Central memory CD8-positive, alpha-beta T cell (primary cell): ENCODE measurements around the gene NARF.
A peak's percentile ranks its signal among the peaks of the same experiment; 100 is the strongest.
"Not testable (repeated sequence)": the region's sequence is repeated elsewhere in the genome, so short reads cannot be mapped to it uniquely, and the experiment has no call there.

ENCODE experiments used
- ATAC-seq: fragments of 150-1000 bp; cut with Tn5 transposase; replicated peaks from 2 replicates; pipeline ENCODE4 v1.10.0; 2022; ENCODE audit warnings: mild to moderate bottlenecking, moderate FRiP score, moderate number of reproducible peaks; ENCODE audit not compliant: poor library complexity, severe bottlenecking; ENCODE audit errors: extremely low read depth
- DNase-seq, 2 donors: peaks; one replicate each; pipeline ENCODE4 v3.0.0; 2021; ENCODE audit warnings: low spot score in 2 of 2
- H3K27ac Mint-ChIP-seq: one replicate; pipeline ENCODE4 v1.8.0; 2022; ENCODE audit warnings: low read depth, mild to moderate bottlenecking, moderate library complexity, mixed read lengths
- H3K27me3 Mint-ChIP-seq: one replicate; pipeline ENCODE4 v1.8.0; 2022; ENCODE audit warnings: mixed read lengths
- H3K36me3 Mint-ChIP-seq: one replicate; pipeline ENCODE4 v1.8.0; 2022; ENCODE audit warnings: mild to moderate bottlenecking, moderate library complexity, mixed read lengths; ENCODE audit not compliant: insufficient read depth
- H3K4me1 Mint-ChIP-seq: one replicate; pipeline ENCODE4 v1.8.0; 2022; ENCODE audit warnings: mixed read lengths
- H3K4me3 Mint-ChIP-seq: one replicate; pipeline ENCODE4 v1.8.0; 2022; ENCODE audit warnings: mild to moderate bottlenecking, moderate library complexity, mixed read lengths
- H3K9me3 Mint-ChIP-seq: one replicate; pipeline ENCODE4 v1.8.0; 2022; ENCODE audit warnings: mixed read lengths

Gene NARF

GRCh38 chr17:82506402-82506801 is 47.9 kb downstream of the NARF start:
- H3K4me1 Mint-ChIP-seq, H3K36me3 Mint-ChIP-seq, H3K4me3 Mint-ChIP-seq, DNase-seq, H3K27me3 Mint-ChIP-seq, ATAC-seq, H3K9me3 Mint-ChIP-seq, H3K27ac Mint-ChIP-seq: not testable (repeated sequence)

- Mint-ChIP-seq H3K27me3 (no peaks in the 10 kb centered on the region), H3K36me3 (peaks cover 1% of the 10 kb centered on the region), H3K4me1 (no peaks in the 10 kb centered on the region), H3K27ac (no peak overlapping the region), H3K4me3 (no peak overlapping the region), H3K9me3 (no peaks in the 10 kb centered on the region)
- ATAC-seq, result no peak
- DNase-seq, result no peak
These were observed 49.2 kb downstream of the NARF start for GRCh38 chr17:82507631-82508175.

GRCh38 chr17:82511642-82512041 is 53.1 kb downstream of the NARF start:
- not testable (repeated sequence) for H3K36me3 Mint-ChIP-seq, H3K27ac Mint-ChIP-seq, H3K4me3 Mint-ChIP-seq, H3K4me1 Mint-ChIP-seq, DNase-seq, H3K9me3 Mint-ChIP-seq, H3K27me3 Mint-ChIP-seq, ATAC-seq

GRCh38 chr17:82513864-82514263 is 55.3 kb downstream of the NARF start:
- not testable (repeated sequence) for H3K4me1 Mint-ChIP-seq, H3K4me3 Mint-ChIP-seq, H3K27ac Mint-ChIP-seq, DNase-seq, H3K27me3 Mint-ChIP-seq, H3K36me3 Mint-ChIP-seq, H3K9me3 Mint-ChIP-seq, ATAC-seq

GRCh38 chr17:82517230-82517865 is 58.8 kb downstream of the NARF start:
- Mint-ChIP-seq H3K27me3 (no peaks in the 10 kb centered on the region), H3K4me3 (no peak overlapping the region), H3K9me3 (no peaks in the 10 kb centered on the region), H3K4me1 (peaks cover 11% of the 10 kb centered on the region), H3K27ac (no peak overlapping the region), H3K36me3 (peaks cover 3% of the 10 kb centered on the region)
- no peak for ATAC-seq
- DNase-seq, result no peak

- Mint-ChIP-seq H3K4me1 (peaks cover 18% of the 10 kb centered on the region), H3K4me3 (peak within 1 kb of the TSS; percentile 86), H3K27ac (peak within 1 kb of the TSS; percentile 86), H3K36me3 (peaks cover 9% of the 10 kb centered on the region), H3K9me3 (no peaks in the 10 kb centered on the region), H3K27me3 (no peaks in the 10 kb centered on the region)
- peak; percentile 91 to 92 for DNase-seq
- peak; percentile 99 for ATAC-seq
These were observed 60.6 kb downstream of the NARF start, which contains the start of gene FOXK2 for GRCh38 chr17:82518826-82519810. TSS of gene FOXK2 (plus strand) at chr17:82519732. CDS start at chr17:82519889, 157 bp downstream.

- peak overlapping the region; percentile 86 for H3K4me3 Mint-ChIP-seq
- no peak for ATAC-seq
- H3K4me1 Mint-ChIP-seq, result peaks cover 28% of the 10 kb centered on the region
- no peaks in the 10 kb centered on the region for H3K27me3 Mint-ChIP-seq
- peak in 1 of 2 donors; percentile 23 for DNase-seq
- H3K36me3 Mint-ChIP-seq, result peaks cover 11% of the 10 kb centered on the region
- peak overlapping the region; percentile 86 for H3K27ac Mint-ChIP-seq
- H3K9me3 Mint-ChIP-seq, result no peaks in the 10 kb centered on the region
These were observed 61.7 kb downstream of the NARF start for GRCh38 chr17:82519971-82520903.

GRCh38 chr17:82524540-82524939 is 66.0 kb downstream of the NARF start:
- Mint-ChIP-seq H3K27ac (peak overlapping the region; percentile 76), H3K9me3 (no peaks in the 10 kb centered on the region), H3K27me3 (no peaks in the 10 kb centered on the region), H3K36me3 (peaks cover 15% of the 10 kb centered on the region), H3K4me3 (peak overlapping the region; percentile 31), H3K4me1 (peaks cover 58% of the 10 kb centered on the region)
- no peak for ATAC-seq
- DNase-seq, result no peak

- no peaks in the 10 kb centered on the region for H3K9me3 Mint-ChIP-seq
- H3K4me3 Mint-ChIP-seq, result no peak overlapping the region
- peaks cover 14% of the 10 kb centered on the region for H3K36me3 Mint-ChIP-seq
- no peak for DNase-seq
- no peak for ATAC-seq
- peaks cover 59% of the 10 kb centered on the region for H3K4me1 Mint-ChIP-seq
- peak overlapping the region; percentile 4 for H3K27ac Mint-ChIP-seq
- no peaks in the 10 kb centered on the region for H3K27me3 Mint-ChIP-seq
These were observed 67.2 kb downstream of the NARF start for GRCh38 chr17:82525712-82526111.

- DNase-seq (no peak), ATAC-seq (no peak)
- Mint-ChIP-seq H3K4me3 (no peak overlapping the region), H3K4me1 (peaks cover 60% of the 10 kb centered on the region), H3K27ac (peak overlapping the region; percentile 80), H3K27me3 (no peaks in the 10 kb centered on the region), H3K9me3 (no peaks in the 10 kb centered on the region), H3K36me3 (peaks cover 7% of the 10 kb centered on the region)
These were observed 69.4 kb downstream of the NARF start for GRCh38 chr17:82527898-82528297.

GRCh38 chr17:82528484-82529265 is 70.1 kb downstream of the NARF start:
- H3K4me3 Mint-ChIP-seq, result no peak overlapping the region
- H3K27me3 Mint-ChIP-seq, result no peaks in the 10 kb centered on the region
- DNase-seq, result no peak
- peak overlapping the region; percentile 80 for H3K27ac Mint-ChIP-seq
- no peaks in the 10 kb centered on the region for H3K9me3 Mint-ChIP-seq
- no peak for ATAC-seq
- peaks cover 6% of the 10 kb centered on the region for H3K36me3 Mint-ChIP-seq
- H3K4me1 Mint-ChIP-seq, result peaks cover 56% of the 10 kb centered on the region
